HG03103 (cell line): ENCODE data around the gene TAF4.
"Not testable (repeated sequence)": the region's sequence is repeated elsewhere in the genome, so short reads cannot be mapped to it uniquely, and the experiment has no call there.

Source experiments
- ATAC-seq: cut with Tn5 transposase; IDR thresholded peaks from one replicate; pipeline ENCODE4 v1.9.1; 2021; ENCODE audit warnings: low read depth; ENCODE audit not compliant: unreplicated experiment

The TAF4 gene

DNA sequence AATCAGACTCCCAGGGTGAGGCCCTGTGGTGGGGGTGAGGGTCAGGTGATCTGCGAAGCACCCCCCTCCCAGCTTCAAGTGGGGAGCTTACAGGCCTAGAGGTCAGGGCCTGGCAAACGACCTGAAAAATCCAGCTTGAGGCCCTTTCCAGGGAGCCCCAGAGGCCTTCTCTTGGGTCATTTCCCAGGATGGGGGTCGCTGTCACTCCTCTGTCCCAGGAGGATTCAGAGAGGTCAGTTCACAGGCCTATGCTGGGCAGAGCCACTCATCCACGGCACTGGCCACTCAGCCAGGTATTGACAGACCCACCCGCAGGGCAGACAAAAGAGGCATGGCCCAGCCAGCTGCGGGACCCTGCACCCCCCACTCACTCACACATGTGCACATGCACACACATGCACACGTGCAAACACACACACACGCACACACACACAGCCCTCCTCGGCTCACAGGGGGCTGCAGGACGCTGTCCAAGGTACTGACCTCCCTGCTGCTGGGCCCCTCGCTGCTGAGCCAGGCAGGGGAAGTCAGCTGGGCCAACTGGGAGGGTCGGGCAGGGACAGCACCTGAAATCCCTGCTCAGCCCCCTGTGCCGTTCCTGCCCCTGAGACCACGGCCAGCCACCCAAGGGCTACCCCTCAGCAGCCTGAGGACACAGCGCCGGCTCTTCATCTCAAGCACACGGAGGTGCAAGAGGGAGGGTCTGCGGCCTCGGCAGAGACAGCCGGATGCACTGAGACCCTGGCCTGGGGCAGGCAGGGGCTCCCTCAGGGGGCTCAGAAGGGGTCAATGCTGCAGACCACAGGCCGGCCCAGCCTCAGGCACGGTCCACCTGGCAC, 113.8 kb downstream of the TAF4 start:
- no peak for ATAC-seq

DNA sequence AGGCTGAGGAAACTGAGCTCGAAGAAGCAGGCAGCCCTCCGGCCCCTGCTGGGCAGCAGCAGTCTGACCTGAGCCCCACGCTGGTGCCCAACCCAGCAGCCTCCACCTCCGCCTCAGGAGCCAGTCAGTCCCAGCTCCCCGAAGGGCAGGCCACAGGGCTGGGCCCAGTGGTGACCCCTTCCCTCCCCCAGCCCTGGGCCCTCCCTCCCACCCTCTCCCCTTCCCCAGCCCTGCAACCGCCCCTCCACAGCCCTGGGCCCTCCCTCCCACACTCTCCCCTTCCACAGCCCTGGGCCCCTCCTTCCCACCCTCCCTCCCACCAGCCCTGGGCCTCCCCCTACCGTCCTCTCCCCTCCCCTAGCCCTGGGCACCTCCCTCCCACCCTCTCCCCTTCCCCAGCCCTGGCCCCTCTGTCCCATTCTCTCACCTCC, 115.0 kb downstream of the TAF4 start:
- ATAC-seq: no peak

DNA sequence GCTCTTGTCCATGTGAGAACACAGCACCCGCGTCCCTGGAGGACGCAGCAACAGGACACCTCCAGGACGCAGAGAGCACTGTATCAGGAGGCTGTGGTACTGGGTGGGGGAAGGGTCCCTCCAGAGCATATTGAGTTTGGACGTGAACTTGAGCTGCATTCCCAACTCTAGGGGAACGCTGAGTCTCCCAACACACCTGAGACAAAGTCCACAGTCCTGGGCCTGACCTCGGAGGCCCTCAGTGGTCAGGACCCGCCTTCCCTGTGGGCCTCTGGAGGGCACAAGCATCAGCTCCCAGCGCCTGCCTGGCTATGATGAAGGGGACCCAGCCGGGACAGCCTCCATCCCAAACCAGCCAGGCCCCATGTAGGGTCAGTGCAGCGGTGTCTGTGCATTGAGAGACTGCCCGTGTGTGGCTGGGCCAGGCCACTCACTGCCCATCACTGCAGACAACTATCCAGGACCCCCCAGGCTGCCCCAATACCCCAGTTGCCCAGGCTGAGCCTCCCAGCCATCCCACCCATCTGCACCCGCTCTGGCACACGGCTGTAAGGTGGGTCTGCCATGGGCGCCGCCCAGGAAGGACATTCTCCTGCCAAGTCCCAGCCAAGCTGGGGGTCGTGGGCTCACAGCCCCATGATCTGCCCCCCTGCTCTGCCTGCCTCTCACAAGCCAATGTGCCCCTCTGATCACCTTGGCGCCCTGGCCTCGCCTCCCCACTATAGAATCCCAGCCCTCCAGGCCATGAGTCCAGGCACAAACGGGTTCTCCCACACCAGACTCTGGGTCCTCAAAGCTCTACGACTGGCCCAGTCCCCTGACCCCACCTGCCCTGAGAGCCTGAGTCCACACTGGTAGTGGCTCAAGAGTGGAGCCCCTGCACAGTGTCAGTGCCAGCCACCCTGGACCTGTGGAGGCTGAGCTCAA, 115.7 kb downstream of the TAF4 start:
- no peak for ATAC-seq

DNA sequence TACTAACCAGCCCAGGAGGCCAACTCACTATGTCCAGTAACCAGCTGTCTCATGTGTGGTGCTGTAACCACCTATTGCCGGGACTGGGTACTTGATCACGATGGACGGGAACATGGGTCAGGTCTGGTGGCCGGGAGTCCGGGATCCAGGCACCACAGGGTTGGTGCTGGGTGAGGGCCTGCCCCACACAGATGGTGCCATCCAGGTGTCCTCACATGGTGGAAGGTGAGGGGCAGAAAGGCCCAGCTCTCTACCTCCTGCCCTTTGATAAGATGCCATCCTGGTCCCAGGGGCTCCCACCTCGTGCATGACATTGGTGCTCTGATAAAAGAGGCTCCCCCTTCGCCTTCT, 116.3 kb downstream of the TAF4 start:
- ATAC-seq: no peak

DNA sequence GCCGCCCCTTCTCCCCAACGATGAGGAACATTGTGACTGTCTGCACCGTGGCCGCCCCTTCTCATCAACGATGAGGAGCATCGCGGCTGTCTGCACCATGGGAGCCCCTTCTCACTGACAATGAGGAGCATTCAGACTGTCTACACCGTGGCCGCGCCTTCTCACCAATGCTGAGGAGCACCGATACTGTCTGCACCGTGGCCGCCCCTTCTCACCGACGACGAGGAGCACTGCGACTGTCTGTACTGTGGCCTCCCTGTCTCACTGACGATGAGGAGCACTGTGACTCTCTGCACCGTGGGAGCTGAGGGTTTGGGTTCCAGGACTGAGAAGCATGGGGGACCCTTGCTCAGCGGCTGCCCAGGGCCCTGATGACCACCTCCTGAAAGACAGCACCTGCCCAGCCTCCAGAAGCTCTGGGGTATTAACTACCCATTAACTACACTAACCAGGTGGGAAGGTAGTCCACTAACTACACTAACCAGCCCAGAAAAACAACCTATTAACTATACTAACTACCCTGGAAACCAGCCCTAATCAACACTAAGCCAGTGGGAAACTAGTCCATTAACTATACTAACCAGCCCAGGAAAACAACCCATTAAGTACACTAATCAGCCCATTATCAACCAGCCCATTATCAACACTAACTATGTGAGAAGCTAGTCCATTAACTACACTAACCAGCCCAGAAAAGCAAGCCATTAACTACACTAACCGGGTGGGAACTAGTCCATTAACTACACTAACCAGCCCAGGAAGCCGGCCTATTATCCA, 116.9 kb downstream of the TAF4 start:
- no peak for ATAC-seq

DNA sequence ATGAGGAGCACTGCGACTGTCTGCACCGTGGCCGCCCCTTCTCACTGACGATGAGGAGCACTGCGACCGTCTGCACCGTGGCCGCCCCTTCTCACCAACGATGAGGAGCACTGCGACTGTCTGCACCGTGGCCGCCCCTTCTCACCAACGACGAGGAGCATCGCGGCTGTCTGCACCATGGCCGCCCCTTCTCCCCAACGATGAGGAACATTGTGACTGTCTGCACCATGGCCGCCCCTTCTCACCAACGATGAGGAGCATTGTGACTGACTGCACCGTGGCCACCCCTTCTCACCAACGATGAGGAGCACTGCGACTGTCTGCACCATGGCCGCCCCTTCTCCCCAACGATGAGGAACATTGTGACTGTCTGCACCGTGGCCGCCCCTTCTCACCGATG, 117.6 kb downstream of the TAF4 start:
- not testable (repeated sequence) for ATAC-seq

DNA sequence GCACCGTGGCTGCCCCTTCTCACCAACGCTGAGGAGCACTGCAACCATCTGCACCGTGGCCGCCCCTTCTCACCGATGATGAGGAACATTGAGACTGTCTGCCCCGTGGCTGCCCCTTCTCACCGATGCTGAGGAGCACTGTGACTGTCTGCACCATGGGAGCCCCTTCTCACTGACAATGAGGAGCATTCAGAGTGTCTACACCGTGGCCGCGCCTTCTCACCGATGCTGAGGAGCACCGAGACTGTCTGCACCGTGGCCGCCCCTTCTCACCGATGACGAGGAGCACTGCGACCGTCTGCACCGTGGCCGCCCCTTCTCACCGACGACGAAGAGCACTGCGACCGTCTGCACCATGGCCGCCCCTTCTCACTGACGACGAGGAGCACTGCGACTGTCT, 120.2 kb downstream of the TAF4 start:
- ATAC-seq: not testable (repeated sequence)

DNA sequence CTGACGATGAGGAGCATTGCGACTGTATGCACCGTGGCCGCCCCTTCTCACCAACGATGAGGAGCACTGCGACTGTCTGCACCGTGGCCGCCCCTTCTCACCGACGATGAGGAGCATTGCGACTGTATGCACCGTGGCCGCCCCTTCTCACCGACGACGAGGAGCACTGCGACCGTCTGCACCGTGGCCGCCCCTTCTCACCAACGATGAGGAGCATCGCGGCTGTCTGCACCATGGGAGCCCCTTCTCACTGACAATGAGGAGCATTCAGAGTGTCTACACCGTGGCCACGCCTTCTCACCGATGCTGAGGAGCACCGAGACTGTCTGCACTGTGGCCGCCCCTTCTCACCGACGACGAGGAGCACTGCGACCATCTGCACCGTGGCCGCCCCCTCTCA, 120.7 kb downstream of the TAF4 start:
- not testable (repeated sequence) for ATAC-seq

DNA sequence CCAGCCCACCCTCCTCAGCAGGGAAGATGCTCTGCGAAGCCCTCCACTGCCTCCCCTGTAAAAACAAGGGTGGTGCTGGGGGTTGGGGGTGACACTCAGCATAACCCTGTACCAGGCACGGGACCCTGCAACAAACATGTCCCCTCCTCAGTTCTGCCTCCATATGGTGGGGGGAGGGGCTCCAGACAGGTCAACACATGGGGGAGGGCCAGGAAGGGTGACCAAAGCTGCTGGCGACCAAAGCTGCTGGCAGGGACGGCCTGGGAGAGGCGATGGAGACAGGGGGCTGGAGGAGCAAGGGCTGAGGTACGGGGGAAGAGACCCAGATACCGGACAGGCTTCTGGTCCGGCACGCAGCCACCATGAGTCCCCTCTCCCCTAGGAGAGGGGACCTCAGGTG, 123.2 kb downstream of the TAF4 start:
- ATAC-seq: no peak

DNA sequence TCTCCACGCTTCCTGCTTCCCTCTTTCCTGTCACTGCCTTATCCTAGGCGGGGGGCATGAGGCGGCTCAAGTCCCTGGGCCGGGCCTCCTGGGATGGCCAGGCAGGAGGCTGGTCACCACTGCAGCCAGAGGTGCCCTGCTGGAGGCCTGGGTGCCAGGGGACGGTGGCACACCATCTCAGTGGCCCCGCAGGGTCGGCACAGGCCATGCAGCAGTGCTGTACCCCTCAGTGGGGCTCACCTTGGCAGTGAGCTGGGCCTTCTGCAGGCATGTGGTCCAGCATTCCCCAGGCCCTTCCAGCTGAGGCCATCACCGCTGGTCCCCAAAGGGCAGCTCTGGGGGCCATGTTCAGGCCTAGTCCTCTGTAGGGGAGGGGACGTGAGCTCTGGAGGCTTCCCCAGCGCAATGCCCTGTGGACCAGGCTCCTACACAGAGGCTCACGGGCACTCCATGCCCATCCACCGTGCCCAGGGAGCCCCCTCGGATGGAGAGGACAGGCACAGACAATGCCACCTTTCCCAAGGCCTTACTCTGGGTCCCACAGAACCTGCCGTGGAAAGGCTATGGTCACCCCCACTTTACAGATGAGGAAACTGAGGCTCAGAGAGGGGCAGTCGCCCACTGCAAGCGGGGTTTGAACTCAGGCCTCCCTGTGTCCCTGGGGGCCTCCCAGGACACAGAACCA, 123.8 kb downstream of the TAF4 start:
- no peak for ATAC-seq

DNA sequence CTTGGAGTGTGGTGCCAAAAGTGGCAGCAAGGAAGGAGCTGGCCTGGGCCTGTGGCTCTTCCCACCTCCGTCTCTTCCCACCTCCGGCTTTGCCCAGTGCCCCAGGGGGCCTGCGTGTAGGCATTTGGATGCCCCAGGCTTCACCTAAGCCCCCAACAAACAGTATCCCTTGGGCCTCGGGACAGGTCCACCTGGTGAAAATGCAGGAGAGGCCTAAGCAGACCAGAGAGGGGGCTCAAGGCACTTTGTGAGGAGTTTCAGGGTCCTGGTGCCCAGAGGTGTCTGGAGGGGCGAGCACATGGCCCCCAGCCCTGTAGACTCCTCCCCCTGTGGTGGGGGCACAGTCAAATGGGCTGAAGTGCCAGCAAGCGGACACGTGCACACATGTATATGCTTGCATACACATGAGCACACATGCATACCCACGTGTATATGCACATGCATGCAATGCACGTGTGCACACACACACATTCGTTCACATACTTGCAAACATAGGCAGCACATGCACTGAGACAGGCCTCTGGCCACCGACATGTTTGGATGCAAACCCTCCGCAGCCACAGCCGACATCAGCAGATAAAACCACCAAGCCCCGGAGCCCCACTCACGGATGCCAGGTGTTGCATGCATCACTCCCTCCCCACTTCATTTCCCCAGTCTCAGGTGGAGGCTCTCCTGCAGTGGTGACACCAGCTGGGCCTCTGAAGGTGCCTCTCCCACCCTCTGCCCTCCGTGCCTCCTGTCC, 124.5 kb downstream of the TAF4 start:
- ATAC-seq: no peak

DNA sequence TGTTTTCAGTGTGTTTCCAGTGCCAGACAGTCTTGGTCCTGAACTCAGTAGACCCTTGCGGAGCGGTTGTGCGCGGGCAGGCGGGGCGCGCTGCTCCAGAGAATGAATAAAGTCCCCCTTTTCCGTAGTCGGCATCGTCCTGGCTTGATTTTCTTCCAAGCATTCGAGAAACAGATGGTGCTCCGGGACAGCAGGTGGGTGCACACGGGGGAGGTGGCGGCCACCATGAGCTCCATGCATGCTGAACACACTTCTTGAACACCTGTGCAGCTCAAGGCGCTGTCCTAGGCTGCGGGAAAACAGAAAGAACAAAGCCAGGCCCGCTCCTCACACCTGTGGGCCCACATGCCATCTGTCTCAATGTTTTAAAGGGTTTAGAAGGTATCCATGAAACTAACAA, 125.2 kb downstream of the TAF4 start:
- no peak for ATAC-seq

DNA sequence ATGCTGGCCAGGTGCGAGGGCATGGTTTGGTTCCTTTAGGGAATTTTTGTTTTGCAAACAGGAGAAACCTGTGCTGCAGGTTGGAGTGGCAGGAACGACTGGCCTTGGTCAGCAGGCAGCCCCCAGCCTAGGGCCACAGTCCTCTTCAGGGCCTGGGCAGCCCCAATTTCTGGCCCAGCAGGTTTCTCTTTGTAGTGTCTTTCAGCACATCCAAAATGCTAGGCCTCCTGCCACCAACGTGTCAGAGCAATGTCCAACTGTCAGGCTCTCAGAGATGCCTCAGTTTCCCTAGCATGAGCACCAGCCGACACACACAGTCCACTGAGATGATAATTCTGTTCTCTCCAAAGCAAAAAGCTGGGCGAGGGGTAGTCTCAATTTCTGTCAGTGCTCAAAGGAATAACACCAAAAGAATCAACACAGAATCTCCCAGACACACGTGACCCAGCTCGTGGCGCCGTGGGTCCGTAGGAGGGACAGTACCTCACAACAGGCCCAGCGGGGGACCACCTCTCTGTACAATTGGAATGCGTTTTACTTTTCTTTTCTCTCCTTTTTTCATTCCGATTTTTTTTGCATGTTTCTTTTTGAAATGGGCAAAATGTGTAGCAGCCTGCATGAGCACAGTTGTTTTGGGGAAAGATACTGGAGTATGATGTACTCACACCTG, 125.9 kb downstream of the TAF4 start:
- ATAC-seq: no peak

DNA sequence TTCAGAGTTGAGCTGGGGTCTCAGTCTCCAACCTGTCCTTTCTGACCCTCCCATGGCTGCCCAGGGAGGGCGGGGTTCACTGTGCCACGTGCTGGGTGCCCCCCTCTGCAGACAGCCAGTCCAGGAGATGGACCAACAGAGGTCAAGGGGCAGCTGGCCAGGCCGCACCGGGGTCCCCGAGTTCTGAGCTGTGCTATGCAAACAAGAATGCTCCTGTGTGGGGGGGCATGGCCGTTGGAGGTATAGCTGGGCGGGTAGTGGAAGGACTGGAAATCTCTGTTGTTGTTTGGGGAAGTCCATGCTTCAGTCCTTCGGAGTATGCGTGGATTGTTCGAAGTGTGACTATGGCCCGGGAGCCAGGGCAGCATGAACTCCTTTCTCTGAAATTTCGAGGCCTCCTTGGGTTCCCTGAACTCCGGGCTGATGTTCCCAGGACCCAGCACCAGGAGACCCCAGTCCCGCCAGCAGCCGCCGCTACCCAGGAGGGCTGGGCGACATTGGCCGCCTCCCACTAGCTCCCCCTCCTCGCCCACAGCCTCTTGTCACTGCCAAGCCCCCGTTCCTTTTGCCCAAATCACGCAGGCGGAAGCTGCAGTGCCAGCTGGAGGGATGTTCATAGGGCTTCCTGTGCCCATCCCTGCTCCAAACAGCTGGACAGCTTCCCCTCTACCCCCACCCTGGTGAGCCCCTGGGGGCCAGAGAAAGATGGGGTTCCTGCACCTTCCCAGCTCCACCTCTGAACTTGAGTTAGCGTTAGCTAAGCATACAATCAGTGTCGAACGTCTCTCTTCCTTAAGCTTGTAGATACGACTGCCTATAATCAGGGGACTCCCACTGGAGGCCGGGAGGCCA, 126.6 kb downstream of the TAF4 start:
- ATAC-seq: no peak

DNA sequence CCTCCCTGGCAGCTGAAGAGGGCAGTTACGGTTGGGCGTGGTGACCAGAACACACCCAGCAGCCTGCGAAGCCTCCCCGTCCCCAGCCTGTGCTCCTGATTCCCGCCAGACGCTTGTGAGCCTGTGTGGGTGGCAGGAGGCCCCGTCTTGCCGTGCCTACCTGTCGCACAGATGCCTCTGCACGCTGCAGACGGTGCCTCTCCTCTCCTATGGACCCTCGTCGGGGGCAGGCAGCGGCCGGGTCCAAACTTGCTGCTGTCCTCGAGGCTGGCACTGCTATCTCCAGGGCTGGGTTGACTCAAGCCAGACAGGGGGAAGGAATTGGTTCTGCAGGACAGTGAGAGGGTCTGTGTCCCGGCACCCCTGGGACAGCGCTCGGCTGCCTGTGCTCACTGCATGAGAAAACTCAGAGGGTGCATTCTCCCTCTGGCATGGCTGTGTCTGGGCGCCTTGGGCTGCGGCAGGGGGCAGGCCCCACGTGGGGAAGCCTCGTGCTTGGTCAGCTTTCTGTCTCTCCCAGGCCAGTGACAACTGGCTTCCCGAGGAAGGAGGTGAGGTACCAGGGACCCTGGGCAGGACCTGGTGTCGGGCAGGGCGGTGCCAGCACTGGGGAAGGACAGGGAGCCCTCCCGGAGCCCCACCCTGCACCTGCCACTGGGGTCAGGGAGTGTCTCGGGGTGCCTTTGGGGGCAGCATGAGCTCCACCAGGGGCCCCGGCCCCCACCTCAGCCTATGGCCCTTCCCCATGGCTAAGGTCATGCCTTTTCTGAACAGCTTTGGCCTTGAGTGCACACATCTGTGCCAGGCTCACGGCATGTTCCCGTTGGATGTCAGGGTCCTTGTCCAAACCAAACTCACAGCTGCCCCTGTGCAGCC, 127.5 kb downstream of the TAF4 start:
- ATAC-seq: no peak

DNA sequence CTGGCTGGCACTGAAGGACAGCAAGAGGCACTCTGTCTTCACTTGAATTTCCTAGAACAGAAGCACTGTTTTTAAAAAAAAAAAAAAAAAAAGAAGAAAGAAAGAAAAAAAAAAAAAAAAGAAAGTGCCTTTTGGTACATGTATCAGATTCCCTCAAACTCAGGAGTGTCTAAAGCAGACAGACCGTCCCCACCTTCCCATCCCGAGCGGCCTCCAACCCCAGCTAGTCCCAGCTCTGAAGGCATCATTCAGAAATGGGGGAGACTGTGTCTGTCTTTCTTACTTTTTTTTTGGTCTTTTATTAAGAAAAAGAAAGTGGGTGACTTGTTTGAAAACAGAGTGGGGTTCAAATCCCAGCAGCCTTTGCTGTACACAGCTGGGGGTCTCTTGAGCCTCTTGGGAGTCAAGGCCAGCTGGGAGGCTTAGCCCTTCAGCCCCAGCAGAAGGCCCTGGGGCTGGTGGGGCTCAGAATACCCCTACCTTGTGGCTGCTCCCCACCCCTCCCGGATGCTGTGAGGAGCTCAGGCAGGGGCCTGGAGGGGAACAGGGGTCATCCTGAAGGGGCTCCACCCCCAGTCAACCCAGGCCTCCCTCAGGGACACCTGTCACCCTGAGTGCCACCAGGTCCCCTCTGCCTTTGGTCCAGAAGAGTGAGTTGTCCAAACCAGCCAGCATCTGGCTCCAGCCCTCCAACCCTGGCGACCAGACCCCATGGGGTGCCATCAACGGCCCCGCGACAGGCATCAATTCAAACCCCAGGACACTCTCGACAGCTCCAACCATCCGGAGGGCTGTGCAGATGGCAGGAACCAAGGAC, 128.3 kb downstream of the TAF4 start:
- ATAC-seq: no peak
